ENCODE data around the gene VAV2.

The VAV2 gene
- long read RNA-seq, donor 1, full-length matches to known transcripts, result 1 of 1 reads
- long read RNA-seq, donor 1, partial matches to known transcripts, result 0 of 1 reads
- long read RNA-seq, donor 1, other reads (novel, unspliced or antisense), result 0 of 1 reads
- long read RNA-seq, donor 2, result 0 reads
- long read RNA-seq, donor 3, full-length matches to known transcripts, result 3 of 10 reads
- long read RNA-seq, donor 3, partial matches to known transcripts, result 7 of 10 reads
- long read RNA-seq, donor 3, other reads (novel, unspliced or antisense), result 0 of 10 reads
- long read RNA-seq, donor 4, result 0 reads
- long read RNA-seq, donor 5, result 0 reads
- long read RNA-seq, donor 6, full-length matches to known transcripts, result 1 of 68 reads
- long read RNA-seq, donor 6, partial matches to known transcripts, result 67 of 68 reads
- long read RNA-seq, donor 6, other reads (novel, unspliced or antisense), result 0 of 68 reads
- long read RNA-seq, donor 7, result 0 reads
- long read RNA-seq, donor 8, full-length matches to known transcripts, result 2 of 7 reads
- long read RNA-seq, donor 8, partial matches to known transcripts, result 5 of 7 reads
- long read RNA-seq, donor 8, other reads (novel, unspliced or antisense), result 0 of 7 reads

GRCh38 chr9:133991964-133992779 lies at the start of gene VAV2:
TSS of gene VAV2 (minus strand) at chr9:133992324. CDS start at chr9:133992278, 46 bp downstream.
- DNase-seq, result peak; percentile 76

GRCh38 chr9:134041649-134041962 lies 49.5 kb upstream of the VAV2 start:
- no peak for DNase-seq

GRCh38 chr9:134040781-134041648 lies 48.9 kb upstream of the VAV2 start:
- DNase-seq, result no peak

- DNase-seq, result no peak
These were observed 48.0 kb upstream of the VAV2 start for GRCh38 chr9:134040176-134040565.

GRCh38 chr9:134039386-134040175 lies 47.5 kb upstream of the VAV2 start:
- DNase-seq, result no peak

- DNase-seq, result no peak
These were observed 45.5 kb upstream of the VAV2 start for GRCh38 chr9:134037641-134038040.

- DNase-seq, result no peak
These were observed 44.0 kb upstream of the VAV2 start for GRCh38 chr9:134036130-134036529.

GRCh38 chr9:134035041-134036039 lies 43.2 kb upstream of the VAV2 start:
- DNase-seq, result no peak

GRCh38 chr9:134034215-134035040 lies 42.3 kb upstream of the VAV2 start:
- DNase-seq, result no peak

GRCh38 chr9:134033516-134034214 lies 41.5 kb upstream of the VAV2 start:
- DNase-seq, result no peak

- DNase-seq, result no peak
These were observed 40.5 kb upstream of the VAV2 start for GRCh38 chr9:134032456-134033222.

GRCh38 chr9:134031783-134032182 lies 39.7 kb upstream of the VAV2 start:
- no peak for DNase-seq

- no peak for DNase-seq
These were observed 38.8 kb upstream of the VAV2 start for GRCh38 chr9:134030821-134031470.

- no peak for DNase-seq
These were observed 37.4 kb upstream of the VAV2 start for GRCh38 chr9:134029248-134030226.

- no peak for DNase-seq
These were observed 36.6 kb upstream of the VAV2 start for GRCh38 chr9:134028575-134029247.
